Measurements from ENCODE around the gene RANBP17.

Gene RANBP17

DNA sequence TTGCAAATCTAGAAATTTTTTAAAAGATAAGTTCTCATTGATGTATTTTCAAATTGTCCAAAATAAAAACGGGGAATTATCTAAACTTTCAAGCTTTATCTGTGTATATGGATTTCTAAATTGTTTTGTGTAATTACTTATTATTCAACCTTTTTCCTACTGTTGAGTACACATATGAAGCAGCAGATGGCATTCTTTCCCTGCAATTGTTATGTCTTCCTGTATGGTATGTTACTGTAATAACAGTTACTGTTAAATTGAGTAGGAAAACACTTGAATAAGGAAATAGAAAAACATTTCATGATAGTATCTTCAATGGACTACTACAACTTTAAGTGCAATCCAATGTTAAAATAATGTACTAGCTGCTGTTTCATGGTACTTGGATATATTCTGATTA, 124.8 kb downstream of the RANBP17 start:
- TF ChIP-seq, protein P1, sequence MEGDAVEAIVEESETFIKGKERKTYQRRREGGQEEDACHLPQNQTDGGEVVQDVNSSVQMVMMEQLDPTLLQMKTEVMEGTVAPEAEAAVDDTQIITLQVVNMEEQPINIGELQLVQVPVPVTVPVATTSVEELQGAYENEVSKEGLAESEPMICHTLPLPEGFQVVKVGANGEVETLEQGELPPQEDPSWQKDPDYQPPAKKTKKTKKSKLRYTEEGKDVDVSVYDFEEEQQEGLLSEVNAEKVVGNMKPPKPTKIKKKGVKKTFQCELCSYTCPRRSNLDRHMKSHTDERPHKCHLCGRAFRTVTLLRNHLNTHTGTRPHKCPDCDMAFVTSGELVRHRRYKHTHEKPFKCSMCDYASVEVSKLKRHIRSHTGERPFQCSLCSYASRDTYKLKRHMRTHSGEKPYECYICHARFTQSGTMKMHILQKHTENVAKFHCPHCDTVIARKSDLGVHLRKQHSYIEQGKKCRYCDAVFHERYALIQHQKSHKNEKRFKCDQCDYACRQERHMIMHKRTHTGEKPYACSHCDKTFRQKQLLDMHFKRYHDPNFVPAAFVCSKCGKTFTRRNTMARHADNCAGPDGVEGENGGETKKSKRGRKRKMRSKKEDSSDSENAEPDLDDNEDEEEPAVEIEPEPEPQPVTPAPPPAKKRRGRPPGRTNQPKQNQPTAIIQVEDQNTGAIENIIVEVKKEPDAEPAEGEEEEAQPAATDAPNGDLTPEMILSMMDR (IDR thresholded peaks at IDR 0.05; ENCODE audit: low read depth, low read length, missing control alignments) = no peak
- in situ Hi-C loops (cut with HindIII; ENCODE audit: low sequenced_read_pairs) = no loop called here
- peak; percentile 18 for DNase-seq (ENCODE audit: low read depth)
- H3K4me3 ChIP-seq (ENCODE audit: low read depth, low read length) = no peak overlapping the region

DNA sequence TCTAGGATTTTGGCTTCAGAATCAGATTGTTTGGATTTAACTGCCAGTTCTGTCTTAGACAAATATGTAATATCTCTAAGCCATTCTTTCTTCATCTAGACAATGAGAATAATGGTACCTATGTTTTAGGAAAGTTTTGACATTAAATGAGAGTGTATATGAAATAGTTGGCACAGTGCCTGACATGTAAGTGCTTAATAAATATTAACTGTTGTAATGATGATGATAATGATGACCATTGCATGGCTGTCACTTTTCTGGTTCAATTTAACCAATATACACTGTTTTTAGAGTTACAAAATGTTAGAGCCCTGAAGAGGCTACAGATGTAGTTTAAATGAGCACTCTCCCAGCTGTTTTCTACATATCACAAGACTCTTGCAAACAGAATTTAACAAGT, 131.7 kb downstream of the RANBP17 start:
- in situ Hi-C loops (cut with HindIII; ENCODE audit: low sequenced_read_pairs) = no loop called here
- TF ChIP-seq, protein P1 (IDR thresholded peaks at IDR 0.05; ENCODE audit: low read depth, low read length, missing control alignments) = no peak
- DNase-seq (ENCODE audit: low read depth) = no peak
- H3K4me3 ChIP-seq (ENCODE audit: low read depth, low read length) = no peak overlapping the region

DNA sequence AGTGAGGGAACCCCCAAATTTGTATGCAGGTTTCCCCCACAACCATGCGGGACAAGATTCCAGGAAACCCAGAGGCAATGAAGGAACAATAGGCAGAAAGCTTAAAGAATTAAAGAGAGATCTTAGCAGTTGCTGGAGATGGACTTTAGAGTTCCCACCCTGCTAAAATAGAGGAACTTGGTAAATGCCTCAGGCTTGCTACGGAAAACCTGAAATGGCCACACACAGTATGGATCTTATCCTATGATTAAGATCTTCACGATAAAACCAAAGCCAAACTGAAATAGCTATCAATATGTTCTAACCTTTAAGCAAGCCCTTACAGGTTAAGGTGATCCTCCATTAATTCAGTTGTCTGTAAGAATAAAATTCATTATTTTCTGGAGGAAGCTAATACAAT, 148.3 kb downstream of the RANBP17 start:
- no peak for DNase-seq (ENCODE audit: low read depth)
- in situ Hi-C loops (cut with HindIII; ENCODE audit: low sequenced_read_pairs) = no loop called here
- H3K4me3 ChIP-seq (ENCODE audit: low read depth, low read length) = no peak overlapping the region
- TF ChIP-seq, protein P1 (IDR thresholded peaks at IDR 0.05; ENCODE audit: low read depth, low read length, missing control alignments) = no peak

DNA sequence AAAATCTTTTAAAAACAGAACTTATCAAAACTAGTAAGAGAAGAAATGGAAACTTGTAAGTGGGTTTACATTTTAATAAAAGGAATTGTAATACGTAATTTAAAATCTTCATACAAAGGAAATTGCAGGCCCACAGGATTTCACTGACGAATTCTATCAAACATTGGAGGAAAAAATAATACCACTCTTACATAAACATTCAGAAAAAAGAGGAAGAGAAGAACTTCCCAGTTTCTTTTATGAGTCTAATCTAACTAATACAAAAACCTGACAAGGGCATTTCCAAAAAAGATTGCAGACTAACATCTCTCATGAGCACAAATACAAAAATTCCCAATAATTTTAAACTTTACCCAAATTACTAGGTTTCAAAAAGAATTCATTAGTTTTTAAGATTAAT, 149.0 kb downstream of the RANBP17 start:
- in situ Hi-C loops (cut with HindIII; ENCODE audit: low sequenced_read_pairs) = no loop called here
- H3K4me3 ChIP-seq (ENCODE audit: low read depth, low read length) = no peak overlapping the region
- TF ChIP-seq, protein P1 (IDR thresholded peaks at IDR 0.05; ENCODE audit: low read depth, low read length, missing control alignments) = no peak

DNA sequence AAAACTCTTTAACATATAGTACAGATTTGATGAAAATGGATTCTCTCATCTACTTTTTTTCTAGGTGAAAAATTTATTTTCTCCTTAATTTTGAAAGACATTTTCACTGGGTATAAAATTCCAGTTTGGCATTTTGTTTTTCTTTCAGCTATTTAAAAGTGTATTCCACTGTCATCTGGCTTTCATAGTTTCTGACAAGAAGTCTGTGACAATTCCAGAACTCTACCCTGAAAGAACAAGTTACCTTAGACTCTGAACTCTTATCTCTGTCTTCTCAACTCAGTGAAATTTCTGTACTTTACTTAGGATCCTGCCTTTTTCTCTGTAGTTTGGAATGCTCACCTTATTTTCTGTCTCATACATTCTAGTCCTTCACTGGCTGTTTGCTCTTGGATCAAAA, 161.7 kb downstream of the RANBP17 start:
- DNase-seq (ENCODE audit: low read depth) = no peak
- no peak overlapping the region for H3K4me3 ChIP-seq (ENCODE audit: low read depth, low read length)
- in situ Hi-C loops (cut with HindIII; ENCODE audit: low sequenced_read_pairs) = no loop called here
- TF ChIP-seq, protein P1 (IDR thresholded peaks at IDR 0.05; ENCODE audit: low read depth, low read length, missing control alignments) = no peak

More for the DNA sequence above, 149.0 kb downstream of the RANBP17 start:
- DNase-seq (ENCODE audit: low read depth) = no peak

DNA sequence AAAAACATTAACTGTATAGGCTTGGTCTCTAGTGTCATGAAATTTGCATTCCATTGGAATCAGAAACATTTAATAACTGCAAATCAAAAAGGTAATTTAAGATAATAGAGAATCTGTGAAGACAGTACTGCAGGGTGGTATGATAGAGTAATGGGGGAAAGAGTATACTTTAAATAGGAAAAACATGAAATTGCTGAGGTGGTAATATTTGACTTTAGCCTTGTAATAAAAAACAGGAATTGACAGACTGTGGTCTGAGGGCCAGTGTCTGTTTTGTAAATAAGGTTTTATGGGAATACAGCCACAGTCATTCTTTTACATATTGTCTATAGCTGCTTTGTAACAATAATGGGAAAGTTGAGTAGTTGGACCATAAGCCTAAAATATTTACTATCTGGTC, 162.3 kb downstream of the RANBP17 start:
- DNase-seq (ENCODE audit: low read depth) = no peak
- TF ChIP-seq, protein P1 (IDR thresholded peaks at IDR 0.05; ENCODE audit: low read depth, low read length, missing control alignments) = no peak
- no peak overlapping the region for H3K4me3 ChIP-seq (ENCODE audit: low read depth, low read length)
- in situ Hi-C loops (cut with HindIII; ENCODE audit: low sequenced_read_pairs) = no loop called here

DNA sequence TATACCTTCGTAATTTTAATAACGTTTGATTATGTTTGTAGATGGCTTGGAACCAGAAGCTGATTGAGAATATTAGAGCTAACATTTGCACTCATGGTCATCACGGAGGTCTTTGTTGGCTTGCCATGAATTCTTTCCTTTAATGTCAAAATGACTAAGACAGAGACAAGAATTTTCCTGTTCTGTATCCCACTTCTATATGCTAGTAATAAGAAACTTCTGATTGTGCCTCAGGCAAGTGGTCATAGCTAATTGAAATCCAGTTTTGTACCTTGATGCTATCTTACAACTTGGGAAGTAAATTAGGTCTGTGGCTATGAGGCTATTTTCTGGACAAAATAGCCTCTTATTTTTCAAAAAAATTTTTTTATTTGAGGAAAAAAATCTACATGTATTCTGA, 167.6 kb downstream of the RANBP17 start:
- no peak overlapping the region for H3K4me3 ChIP-seq (ENCODE audit: low read depth, low read length)
- in situ Hi-C loops (cut with HindIII; ENCODE audit: low sequenced_read_pairs) = no loop called here
- no peak for DNase-seq (ENCODE audit: low read depth)
- TF ChIP-seq, protein P1 (IDR thresholded peaks at IDR 0.05; ENCODE audit: low read depth, low read length, missing control alignments) = no peak

Measured in astrocyte of the cerebellum (primary cell).